A673 (cell line): ENCODE results near the gene NNMT. TPM values are rescaled to one million over a fixed set of nuclear protein-coding genes. Genes with fewer than 3 reads are reported as not detected.

Source experiments
- BruUV-seq: library from RNA; stranded (reverse); fragments of 400-500 nt; replicated peaks from 2 replicates; lab custom pipeline; 2021; lab: Mats Ljungman, UMichigan
- CTCF ChIA-PET: fragments of 300-600 bp; sonication (Branson Sonifier 250); formaldehyde crosslinking; loops from one replicate; lab custom pipeline; 2022; ENCODE audit warnings: antibody characterized with exemption; lab: Charles Lee
- POLR2A ChIA-PET: fragments of 300-600 bp; sonication (Branson Sonifier 250); formaldehyde crosslinking; loops from one replicate; lab custom pipeline; 2022; ENCODE audit warnings: antibody characterized with exemption; ENCODE audit not compliant: low non-redundant PET; lab: Charles Lee
- DNase-seq: peaks from one replicate; pipeline ENCODE4 v3.0.0-alpha.2; 2015; ENCODE audit warnings: low spot score
- H3K27ac ChIP-seq: fragments of 200-600 bp; sonication (generic); 2 replicates; pipeline ENCODE4 v1.5.1; 2016; ENCODE audit warnings: mixed run types, low read depth, mild to moderate bottlenecking, mixed read lengths, antibody characterized with exemption, low read length; ENCODE audit not compliant: poor library complexity, severe bottlenecking
- H3K27me3 ChIP-seq: fragments of 200-600 bp; sonication (generic); replicated peaks from 2 replicates; pipeline ENCODE4 v1.6.1; 2017; ENCODE audit warnings: mixed run types, low read depth, mild to moderate bottlenecking, mixed read lengths, antibody characterized with exemption, low read length; ENCODE audit not compliant: insufficient read depth, poor library complexity
- H3K36me3 ChIP-seq: fragments of 200-600 bp; sonication (generic); 2 replicates; pipeline ENCODE4 v1.6.1; 2016; ENCODE audit warnings: mixed run types, mild to moderate bottlenecking, mixed read lengths, antibody characterized with exemption, low read length; ENCODE audit not compliant: insufficient read depth, poor library complexity, severe bottlenecking
- H3K4me1 ChIP-seq: fragments of 200-600 bp; sonication (generic); 2 replicates; pipeline ENCODE4 v1.6.1; 2017; ENCODE audit warnings: mixed run types, mild to moderate bottlenecking, mixed read lengths, antibody characterized with exemption, low read length; ENCODE audit not compliant: insufficient read depth, poor library complexity, severe bottlenecking
- H3K4me3 ChIP-seq: fragments of 200-600 bp; sonication (generic); 2 replicates; pipeline ENCODE4 v1.5.1; 2016; ENCODE audit warnings: low read depth, mixed run types, mild to moderate bottlenecking, mixed read lengths, low read length; ENCODE audit not compliant: poor library complexity, severe bottlenecking
- H3K9me3 ChIP-seq: fragments of 200-600 bp; sonication (generic); 2 replicates; pipeline ENCODE4 v1.6.1; 2016; ENCODE audit warnings: mixed run types, low read depth, mild to moderate bottlenecking, mixed read lengths, antibody characterized with exemption, low read length; ENCODE audit not compliant: poor library complexity, severe bottlenecking
- EZH2 ChIP-seq: fragments of 200-600 bp; sonication (generic); IDR thresholded peaks from 2 replicates; pipeline ENCODE4 v1.6.1; 2017; ENCODE audit warnings: borderline replicate concordance, low read depth, mild to moderate bottlenecking, mixed read lengths, antibody characterized with exemption, low read length; ENCODE audit not compliant: poor library complexity, severe bottlenecking
- intact Hi-C: fragments of 100-400 bp; cut with micrococcal nuclease; formaldehyde crosslinking; loops from one replicate; pipeline ENCODE4 v1.10.0; 2022; ENCODE audit not compliant: unreplicated experiment
- total RNA-seq: library from RNA; stranded (reverse); gene quantifications from 2 replicates; pipeline ENCODE4 v1.2.3, GENCODE V29; 2021
- TF ChIP-seq, protein P1 (sequence below): fragments of 300-800, 200-600 bp; sonication (generic); conservative IDR thresholded peaks from 2 replicates; pipeline ENCODE4 v1.5.1; 2017; ENCODE audit warnings: low read depth, mild to moderate bottlenecking, antibody characterized with exemption, low read length, moderate library complexity, mixed read lengths

The NNMT gene
- total RNA-seq, 1 experiment from 2014 or later: 0.64 TPM

DNA sequence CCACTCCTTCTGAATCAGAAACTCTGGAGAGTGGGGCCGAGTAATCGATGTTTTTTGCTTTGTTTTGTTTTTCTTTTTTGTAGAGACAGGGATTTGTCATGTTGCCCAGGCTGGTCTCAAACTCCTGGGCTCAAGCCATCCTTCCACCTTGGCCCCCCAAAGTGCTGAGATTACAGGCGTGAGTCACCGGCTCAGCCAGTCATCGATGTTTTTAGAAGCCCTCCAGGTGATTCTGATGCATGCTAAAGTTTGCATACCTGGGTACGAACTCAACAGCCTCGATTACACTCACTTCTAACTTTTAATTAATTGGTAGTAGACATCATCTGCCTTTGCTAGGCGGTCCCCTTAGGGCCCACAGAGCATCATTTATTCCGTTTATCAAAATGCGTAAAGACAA, 53.8 kb downstream of the NNMT start:
- intact Hi-C loops: no loop called here
- ChIA-PET CTCF (interaction anchor here (0.6 kb wide), 1 partner anchor 291 kb away, joined by 5 read pairs; no protein-coding TSS in a partner anchor), POLR2A (no interaction called here)
- no peak for DNase-seq
- H3K4me1 ChIP-seq: no peaks in the 10 kb centered on the region
- no peak overlapping the region for H3K4me3 ChIP-seq
- no peak overlapping the region for H3K27ac ChIP-seq
- BruUV-seq: no TSS peak
- no peak for TF ChIP-seq EZH2
- TF ChIP-seq, protein P1, sequence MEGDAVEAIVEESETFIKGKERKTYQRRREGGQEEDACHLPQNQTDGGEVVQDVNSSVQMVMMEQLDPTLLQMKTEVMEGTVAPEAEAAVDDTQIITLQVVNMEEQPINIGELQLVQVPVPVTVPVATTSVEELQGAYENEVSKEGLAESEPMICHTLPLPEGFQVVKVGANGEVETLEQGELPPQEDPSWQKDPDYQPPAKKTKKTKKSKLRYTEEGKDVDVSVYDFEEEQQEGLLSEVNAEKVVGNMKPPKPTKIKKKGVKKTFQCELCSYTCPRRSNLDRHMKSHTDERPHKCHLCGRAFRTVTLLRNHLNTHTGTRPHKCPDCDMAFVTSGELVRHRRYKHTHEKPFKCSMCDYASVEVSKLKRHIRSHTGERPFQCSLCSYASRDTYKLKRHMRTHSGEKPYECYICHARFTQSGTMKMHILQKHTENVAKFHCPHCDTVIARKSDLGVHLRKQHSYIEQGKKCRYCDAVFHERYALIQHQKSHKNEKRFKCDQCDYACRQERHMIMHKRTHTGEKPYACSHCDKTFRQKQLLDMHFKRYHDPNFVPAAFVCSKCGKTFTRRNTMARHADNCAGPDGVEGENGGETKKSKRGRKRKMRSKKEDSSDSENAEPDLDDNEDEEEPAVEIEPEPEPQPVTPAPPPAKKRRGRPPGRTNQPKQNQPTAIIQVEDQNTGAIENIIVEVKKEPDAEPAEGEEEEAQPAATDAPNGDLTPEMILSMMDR: no peak
- H3K9me3 ChIP-seq: no peaks in the 10 kb centered on the region
- H3K36me3 ChIP-seq: no peaks in the 10 kb centered on the region
- H3K27me3 ChIP-seq: no peaks in the 10 kb centered on the region

DNA sequence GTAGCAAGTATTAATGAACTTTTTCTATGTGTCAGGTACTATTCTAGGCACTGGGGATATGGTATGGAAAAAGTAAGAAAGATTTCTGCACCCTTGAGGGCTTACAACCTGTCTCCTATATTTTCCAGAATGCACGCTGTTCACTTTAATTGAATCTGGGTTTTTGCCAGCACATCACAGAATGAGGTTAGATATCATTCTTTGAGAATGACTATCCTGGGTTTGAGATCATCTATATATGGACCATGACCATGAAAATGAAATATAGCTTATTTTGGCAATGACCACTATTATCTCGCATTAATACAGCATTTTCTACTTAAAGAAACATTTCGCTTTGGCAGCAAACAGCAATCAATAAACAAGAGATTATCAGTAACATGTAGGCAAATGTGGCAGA, 57.2 kb downstream of the NNMT start:
- no peaks in the 10 kb centered on the region for H3K27me3 ChIP-seq
- intact Hi-C loops: no loop called here
- H3K36me3 ChIP-seq: no peaks in the 10 kb centered on the region
- H3K4me1 ChIP-seq: no peaks in the 10 kb centered on the region
- H3K27ac ChIP-seq: no peak overlapping the region
- BruUV-seq: no TSS peak
- ChIA-PET POLR2A (no interaction called here), CTCF (no interaction called here)
- no peak for TF ChIP-seq EZH2
- no peak for DNase-seq
- H3K4me3 ChIP-seq: no peak overlapping the region
- H3K9me3 ChIP-seq: no peaks in the 10 kb centered on the region

DNA sequence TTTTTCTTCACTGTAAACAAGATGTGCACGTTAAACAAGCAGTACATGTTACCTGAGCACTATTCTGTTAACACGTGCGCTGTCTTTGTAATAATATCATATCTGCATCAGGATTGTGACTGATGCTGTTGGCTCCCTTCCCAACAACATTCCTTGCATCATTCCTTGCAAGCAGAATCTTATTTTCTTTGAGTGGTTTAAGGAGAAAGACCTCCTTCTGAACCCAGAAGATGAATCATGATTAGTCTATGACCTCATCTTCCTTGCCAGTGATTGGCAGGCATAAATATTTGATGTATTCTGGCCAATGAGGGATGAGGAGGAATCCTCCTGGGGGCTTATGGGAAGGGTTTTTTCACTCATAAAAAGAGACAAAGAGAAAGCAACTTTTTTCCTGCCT, 57.9 kb downstream of the NNMT start:
- Histone ChIP-seq H3K9me3 (no peaks in the 10 kb centered on the region), H3K27me3 (no peaks in the 10 kb centered on the region), H3K4me3 (no peak overlapping the region), H3K27ac (no peak overlapping the region), H3K36me3 (no peaks in the 10 kb centered on the region), H3K4me1 (no peaks in the 10 kb centered on the region)
- TF ChIP-seq, protein P1: no peak
- no peak for TF ChIP-seq EZH2
- no TSS peak for BruUV-seq
- CTCF ChIA-PET: no interaction called here
- intact Hi-C loops: no loop called here
- DNase-seq: peak; percentile 70
- POLR2A ChIA-PET: no interaction called here

DNA sequence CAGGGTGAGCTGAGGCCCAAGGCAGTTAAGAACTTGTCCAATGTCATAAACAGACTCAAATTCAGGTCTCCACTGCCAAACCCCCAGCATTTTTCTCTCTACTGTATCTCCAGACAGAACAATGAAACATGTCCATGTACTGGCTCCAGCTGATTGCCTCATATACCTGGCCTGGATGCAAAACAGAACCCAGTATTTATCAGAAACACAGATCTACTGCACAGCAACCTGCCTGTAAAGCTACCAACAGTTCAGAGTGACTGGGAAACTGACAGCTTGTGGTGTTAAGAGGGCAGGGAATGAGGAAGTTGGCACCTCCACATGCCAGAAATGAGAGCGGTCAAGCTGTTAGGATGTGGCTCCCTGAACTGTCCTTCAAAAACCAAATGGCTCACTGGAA, 62.5 kb downstream of the NNMT start:
- DNase-seq: no peak
- ChIA-PET CTCF (no interaction called here), POLR2A (no interaction called here)
- H3K9me3 ChIP-seq: no peaks in the 10 kb centered on the region
- H3K27ac ChIP-seq: no peak overlapping the region
- no peaks in the 10 kb centered on the region for H3K4me1 ChIP-seq
- intact Hi-C loops: no loop called here
- H3K27me3 ChIP-seq: peaks cover 13% of the 10 kb centered on the region
- BruUV-seq: no TSS peak
- no peaks in the 10 kb centered on the region for H3K36me3 ChIP-seq
- TF ChIP-seq, protein P1: no peak
- no peak for TF ChIP-seq EZH2
- no peak overlapping the region for H3K4me3 ChIP-seq
